MCF 10A (cell line): ENCODE measurements around the gene MMP14. TPM values are rescaled to one million over a fixed set of nuclear protein-coding genes. Genes with fewer than 3 reads are reported as not detected.

Source experiments
- BruUV-seq: library from RNA; stranded (reverse); fragments of 400-500 nt; replicated peaks from 2 replicates; lab custom pipeline; 2021; lab: Mats Ljungman, UMichigan
- CTCF ChIA-PET: fragments of 300-600 bp; sonication (Branson Sonifier 250); formaldehyde crosslinking; extraction: SDS; loops from one replicate; lab custom pipeline; 2021; ENCODE audit warnings: antibody characterized with exemption, inconsistent platforms; lab: Yijun Ruan, JAX
- POLR2A ChIA-PET: fragments of 300-600, 350-650 bp; sonication (Branson Sonifier 250); formaldehyde crosslinking; extraction: SDS; loops from one replicate; lab custom pipeline; 2020; ENCODE audit warnings: antibody characterized with exemption, inconsistent platforms; lab: Yijun Ruan, JAX
- DNase-seq: peaks from one replicate; pipeline ENCODE4 v3.0.0-alpha.2; 2018; ENCODE audit not compliant: unreplicated experiment
- H3K27ac Mint-ChIP-seq: one replicate; pipeline ENCODE4 v1.8.0; 2022; ENCODE audit warnings: mild to moderate bottlenecking, low read depth, mixed read lengths; ENCODE audit not compliant: unreplicated experiment
- H3K27me3 Mint-ChIP-seq: one replicate; pipeline ENCODE4 v1.8.0; 2022; ENCODE audit warnings: mixed read lengths; ENCODE audit not compliant: insufficient read depth, unreplicated experiment
- H3K36me3 Mint-ChIP-seq: one replicate; pipeline ENCODE4 v1.8.0; 2022; ENCODE audit warnings: mild to moderate bottlenecking, moderate library complexity, mixed read lengths; ENCODE audit not compliant: insufficient read depth, unreplicated experiment
- H3K4me1 Mint-ChIP-seq: one replicate; pipeline ENCODE4 v1.8.0; 2022; ENCODE audit warnings: mixed read lengths; ENCODE audit not compliant: insufficient read depth, unreplicated experiment
- H3K4me3 Mint-ChIP-seq: one replicate; pipeline ENCODE4 v1.8.0; 2022; ENCODE audit warnings: mild to moderate bottlenecking, moderate library complexity, mixed read lengths; ENCODE audit not compliant: unreplicated experiment
- H3K9me3 Mint-ChIP-seq: one replicate; pipeline ENCODE4 v1.8.0; 2022; ENCODE audit warnings: mixed read lengths; ENCODE audit not compliant: unreplicated experiment
- intact Hi-C: fragments of 100-400 bp; cut with micrococcal nuclease; formaldehyde crosslinking; loops from 2 replicates; pipeline ENCODE4 v1.14.1; 2022
- total RNA-seq: library from RNA; stranded (reverse); gene quantifications from 2 replicates; pipeline ENCODE4 v1.2.3, GENCODE V29; 2022
- TF ChIP-seq, protein P1 (sequence below): fragments of 200-600 bp; IDR thresholded peaks from one replicate; pipeline ENCODE4 v1.8.0; 2022; ENCODE audit warnings: antibody characterized with exemption, mild to moderate bottlenecking; ENCODE audit not compliant: unreplicated experiment

MMP14 gene
- total RNA-seq, 1 experiment from 2014 or later: 71.5 TPM

DNA sequence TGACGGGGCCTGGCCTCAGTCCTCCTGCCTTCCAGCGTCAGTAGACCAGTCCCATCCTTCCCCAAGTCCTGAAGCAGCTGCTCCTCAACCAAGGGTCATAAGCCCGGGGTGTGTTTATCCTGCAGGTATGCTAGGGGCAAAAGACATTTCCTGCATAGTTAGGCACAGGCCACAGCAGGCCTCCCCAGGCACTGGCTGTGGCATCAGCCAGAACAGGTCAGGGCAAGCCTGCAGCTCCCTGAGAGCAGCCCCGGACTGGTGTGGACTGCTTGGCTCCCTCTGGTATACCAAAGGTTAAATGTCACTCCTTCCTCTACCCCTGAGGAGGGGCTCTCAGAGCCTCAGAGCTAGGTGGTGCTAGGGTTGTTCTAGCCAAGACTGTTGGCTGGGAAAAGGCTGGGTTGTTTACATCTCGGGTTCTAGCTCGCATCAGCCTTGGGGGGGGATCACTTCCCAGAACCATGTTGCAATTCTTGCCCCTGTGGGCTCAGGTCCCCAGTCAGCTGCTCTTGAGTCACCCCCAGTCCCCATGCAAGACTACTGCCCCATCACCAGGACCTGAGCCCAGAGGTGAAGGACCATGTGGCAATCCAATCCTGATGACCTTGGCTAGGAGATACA, 2.9 kb downstream of the MMP14 start:
- H3K36me3 Mint-ChIP-seq: peaks cover 45% of the 10 kb centered on the region
- no TSS peak for BruUV-seq
- TF ChIP-seq, protein P1, sequence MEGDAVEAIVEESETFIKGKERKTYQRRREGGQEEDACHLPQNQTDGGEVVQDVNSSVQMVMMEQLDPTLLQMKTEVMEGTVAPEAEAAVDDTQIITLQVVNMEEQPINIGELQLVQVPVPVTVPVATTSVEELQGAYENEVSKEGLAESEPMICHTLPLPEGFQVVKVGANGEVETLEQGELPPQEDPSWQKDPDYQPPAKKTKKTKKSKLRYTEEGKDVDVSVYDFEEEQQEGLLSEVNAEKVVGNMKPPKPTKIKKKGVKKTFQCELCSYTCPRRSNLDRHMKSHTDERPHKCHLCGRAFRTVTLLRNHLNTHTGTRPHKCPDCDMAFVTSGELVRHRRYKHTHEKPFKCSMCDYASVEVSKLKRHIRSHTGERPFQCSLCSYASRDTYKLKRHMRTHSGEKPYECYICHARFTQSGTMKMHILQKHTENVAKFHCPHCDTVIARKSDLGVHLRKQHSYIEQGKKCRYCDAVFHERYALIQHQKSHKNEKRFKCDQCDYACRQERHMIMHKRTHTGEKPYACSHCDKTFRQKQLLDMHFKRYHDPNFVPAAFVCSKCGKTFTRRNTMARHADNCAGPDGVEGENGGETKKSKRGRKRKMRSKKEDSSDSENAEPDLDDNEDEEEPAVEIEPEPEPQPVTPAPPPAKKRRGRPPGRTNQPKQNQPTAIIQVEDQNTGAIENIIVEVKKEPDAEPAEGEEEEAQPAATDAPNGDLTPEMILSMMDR: no peak
- peak overlapping the region; percentile 99 for H3K4me3 Mint-ChIP-seq
- peaks cover 21% of the 10 kb centered on the region for H3K4me1 Mint-ChIP-seq
- intact Hi-C loops: loop anchor here (5.0 kb wide), 1 partner anchor 33 kb away; the partner anchor contains the start of gene LRP10
- no peaks in the 10 kb centered on the region for H3K9me3 Mint-ChIP-seq
- peak overlapping the region; percentile 98 for H3K27ac Mint-ChIP-seq
- POLR2A ChIA-PET: interaction anchor here (0.5 to 5.7 kb wide), 24 partner anchors 10 to 1435 kb away, joined by 3 to 142 read pairs (median 4); partner anchors contain the start of genes ABHD4, AJUBA, DAD1 and LRP10
- peak; percentile 77 for DNase-seq
- CTCF ChIA-PET: interaction anchor here (0.8 to 18.2 kb wide), 18 partner anchors 10 to 283 kb away, joined by 3 to 330 read pairs (median 8); partner anchors contain the start of genes LRP10 and OXA1L
- H3K27me3 Mint-ChIP-seq: no peaks in the 10 kb centered on the region

DNA sequence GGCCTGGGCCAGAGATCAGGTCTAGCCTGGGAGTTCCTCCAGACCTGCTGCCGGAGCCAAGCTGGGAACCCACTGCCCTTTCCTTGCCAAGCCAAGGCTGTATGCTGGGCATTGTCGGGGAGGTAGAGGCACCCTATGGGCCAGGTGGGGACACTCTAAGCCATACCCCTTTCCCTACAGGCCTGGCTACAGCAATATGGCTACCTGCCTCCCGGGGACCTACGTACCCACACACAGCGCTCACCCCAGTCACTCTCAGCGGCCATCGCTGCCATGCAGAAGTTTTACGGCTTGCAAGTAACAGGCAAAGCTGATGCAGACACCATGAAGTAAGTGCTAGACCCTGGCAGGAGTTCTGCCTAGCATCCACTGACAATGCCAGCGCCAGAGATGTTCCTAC, 4.9 kb downstream of the MMP14 start:
- H3K36me3 Mint-ChIP-seq: peaks cover 58% of the 10 kb centered on the region

DNA sequence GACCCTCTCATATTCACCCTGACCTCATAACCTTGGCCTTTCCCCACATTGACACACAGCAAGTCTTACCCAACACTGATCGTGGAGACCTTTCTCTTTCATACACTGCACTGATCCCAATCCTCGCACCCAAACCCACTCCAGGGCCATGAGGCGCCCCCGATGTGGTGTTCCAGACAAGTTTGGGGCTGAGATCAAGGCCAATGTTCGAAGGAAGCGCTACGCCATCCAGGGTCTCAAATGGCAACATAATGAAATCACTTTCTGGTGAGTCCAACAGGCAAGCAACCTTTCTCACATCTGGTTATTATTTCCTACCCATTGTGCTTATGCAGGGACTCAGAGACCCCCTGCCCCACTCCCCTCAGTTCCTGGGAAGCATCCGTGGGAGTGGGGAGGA, 5.4 kb downstream of the MMP14 start:
- H3K4me1 Mint-ChIP-seq: peaks cover 11% of the 10 kb centered on the region
- H3K4me3 Mint-ChIP-seq: no peak overlapping the region
- peaks cover 62% of the 10 kb centered on the region for H3K36me3 Mint-ChIP-seq
- H3K27me3 Mint-ChIP-seq: no peaks in the 10 kb centered on the region
- no peak for DNase-seq
- H3K9me3 Mint-ChIP-seq: no peaks in the 10 kb centered on the region
- no peak overlapping the region for H3K27ac Mint-ChIP-seq
- intact Hi-C loops: no loop called here
- BruUV-seq: no TSS peak
- ChIA-PET POLR2A (interaction anchor here (5.7 kb wide), 1 partner anchor 10 kb away, joined by 142 read pairs; no protein-coding TSS in a partner anchor), CTCF (interaction anchor here (0.7 to 18.2 kb wide), 3 partner anchors 10 to 277 kb away, joined by 3 to 330 read pairs (median 7); no protein-coding TSS in a partner anchor)
- TF ChIP-seq, protein P1: no peak

More for the DNA sequence above, 4.9 kb downstream of the MMP14 start:
- no TSS peak for BruUV-seq
- ChIA-PET POLR2A (interaction anchor here (5.0 to 5.7 kb wide), 3 partner anchors 10 to 18 kb away, joined by 67 to 142 read pairs (median 69); partner anchors contain the start of gene MRPL52), CTCF (interaction anchor here (0.6 to 18.2 kb wide), 5 partner anchors 10 to 273 kb away, joined by 3 to 330 read pairs (median 4); no protein-coding TSS in a partner anchor)
- intact Hi-C loops: no loop called here
- DNase-seq: no peak
- no peaks in the 10 kb centered on the region for H3K9me3 Mint-ChIP-seq
- H3K27ac Mint-ChIP-seq: no peak overlapping the region
- H3K4me1 Mint-ChIP-seq: peaks cover 11% of the 10 kb centered on the region
- H3K4me3 Mint-ChIP-seq: no peak overlapping the region
- TF ChIP-seq, protein P1: no peak
- H3K27me3 Mint-ChIP-seq: no peaks in the 10 kb centered on the region
